Loucy (cell line): Measurements from ENCODE around the gene ZNF385B.

ENCODE experiments used
- EZH2phosphoT487 ChIP-seq: fragments of 200-600 bp; IDR thresholded peaks from 2 replicates; pipeline ENCODE4 v1.6.1; 2018; ENCODE audit warnings: antibody characterized with exemption, mild to moderate bottlenecking, moderate library complexity, borderline replicate concordance
- TF ChIP-seq, protein P1 (sequence below): fragments of 200-600 bp; sonication (generic); conservative IDR thresholded peaks from 2 replicates; pipeline ENCODE4 v1.5.1; 2014; ENCODE audit warnings: mild to moderate bottlenecking, antibody characterized with exemption, low read length

DNA sequence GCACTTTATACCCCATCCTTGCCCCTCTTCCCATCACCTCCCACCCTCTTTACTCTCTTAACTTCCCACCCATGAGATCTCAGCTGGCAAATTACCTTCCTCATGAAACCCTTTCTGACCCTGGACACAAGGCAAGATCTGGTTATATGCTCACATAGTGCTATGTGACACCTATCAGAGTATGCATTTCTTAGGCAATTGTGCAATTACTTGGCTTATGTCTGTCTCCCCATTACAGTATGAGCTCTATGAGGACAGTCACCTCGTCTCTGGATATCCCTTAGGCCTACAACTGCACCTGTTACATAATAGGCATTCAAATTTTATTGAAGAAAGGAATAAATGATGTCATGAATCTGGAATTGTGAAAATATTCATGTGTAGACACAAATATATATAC lies 91.4 kb downstream of the ZNF385B start:
- TF ChIP-seq, protein P1, sequence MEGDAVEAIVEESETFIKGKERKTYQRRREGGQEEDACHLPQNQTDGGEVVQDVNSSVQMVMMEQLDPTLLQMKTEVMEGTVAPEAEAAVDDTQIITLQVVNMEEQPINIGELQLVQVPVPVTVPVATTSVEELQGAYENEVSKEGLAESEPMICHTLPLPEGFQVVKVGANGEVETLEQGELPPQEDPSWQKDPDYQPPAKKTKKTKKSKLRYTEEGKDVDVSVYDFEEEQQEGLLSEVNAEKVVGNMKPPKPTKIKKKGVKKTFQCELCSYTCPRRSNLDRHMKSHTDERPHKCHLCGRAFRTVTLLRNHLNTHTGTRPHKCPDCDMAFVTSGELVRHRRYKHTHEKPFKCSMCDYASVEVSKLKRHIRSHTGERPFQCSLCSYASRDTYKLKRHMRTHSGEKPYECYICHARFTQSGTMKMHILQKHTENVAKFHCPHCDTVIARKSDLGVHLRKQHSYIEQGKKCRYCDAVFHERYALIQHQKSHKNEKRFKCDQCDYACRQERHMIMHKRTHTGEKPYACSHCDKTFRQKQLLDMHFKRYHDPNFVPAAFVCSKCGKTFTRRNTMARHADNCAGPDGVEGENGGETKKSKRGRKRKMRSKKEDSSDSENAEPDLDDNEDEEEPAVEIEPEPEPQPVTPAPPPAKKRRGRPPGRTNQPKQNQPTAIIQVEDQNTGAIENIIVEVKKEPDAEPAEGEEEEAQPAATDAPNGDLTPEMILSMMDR, result no peak
- no peak for TF ChIP-seq EZH2phosphoT487
